Measurements from ENCODE around the gene MBD4.
"Not testable (repeated sequence)": the region's sequence is repeated elsewhere in the genome, so short reads cannot be mapped to it uniquely, and the experiment has no call there.

The MBD4 gene

GRCh38 chr3:129410971-129411370, 28.8 kb downstream of the MBD4 start:
- no peak for DNase-seq (ENCODE audit: low read depth in 2 of 2)

DNA sequence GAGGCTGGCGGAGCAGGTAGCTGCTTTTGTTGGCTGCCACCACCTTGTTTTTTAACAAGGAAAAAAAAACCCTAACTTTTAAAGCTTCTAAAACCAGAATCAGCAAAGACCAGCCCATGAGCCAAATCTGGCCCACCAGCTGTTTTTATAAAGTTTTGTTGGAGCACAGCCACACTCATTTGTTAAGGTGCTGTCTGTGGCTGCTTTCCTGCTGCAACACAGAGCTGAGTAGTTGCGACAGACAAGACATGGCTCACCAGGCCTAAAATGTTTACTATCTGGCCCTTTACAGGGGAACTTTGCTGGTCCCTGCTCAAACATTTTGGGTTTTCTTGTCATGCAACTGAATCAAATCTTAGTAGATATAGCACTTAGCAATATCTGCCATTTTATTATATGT, 30.2 kb downstream of the MBD4 start:
- no peak for DNase-seq (ENCODE audit: low read depth in 2 of 2)

- no peak for DNase-seq (ENCODE audit: low read depth in 2 of 2)
Observed at GRCh38 chr3:129404610-129405009, 35.1 kb downstream of the MBD4 start.

GRCh38 chr3:129404130-129404529, 35.6 kb downstream of the MBD4 start:
- no peak for DNase-seq (ENCODE audit: low read depth in 2 of 2)

DNA sequence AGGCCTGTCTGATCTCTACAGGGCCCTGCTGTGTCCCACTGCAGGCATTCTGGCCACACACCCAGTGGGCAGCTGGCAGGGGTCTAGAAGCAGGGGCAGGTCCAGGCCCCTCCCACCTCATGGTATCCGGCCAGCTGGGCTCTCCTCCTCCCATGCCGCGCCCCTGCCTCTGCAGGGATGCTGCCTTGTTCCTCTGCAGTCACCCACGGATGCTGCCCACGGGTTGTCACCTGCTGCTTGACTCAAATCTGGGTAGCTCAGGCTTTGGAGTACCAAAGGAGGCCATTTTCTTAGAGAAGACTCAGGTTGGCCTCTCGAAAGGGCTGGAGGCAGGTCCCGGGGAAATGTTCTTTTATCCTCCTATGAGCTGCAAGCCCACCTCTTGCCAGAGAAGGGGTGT, 36.3 kb downstream of the MBD4 start:
- no peak for DNase-seq (ENCODE audit: low read depth in 2 of 2)

GRCh38 chr3:129402616-129403015, 37.1 kb downstream of the MBD4 start:
- DNase-seq (ENCODE audit: low read depth in 2 of 2), result no peak

- DNase-seq (ENCODE audit: low read depth in 2 of 2), result no peak
Observed at GRCh38 chr3:129402210-129402609, 37.5 kb downstream of the MBD4 start.

GRCh38 chr3:129399895-129400357, 39.8 kb downstream of the MBD4 start:
- DNase-seq (ENCODE audit: low read depth in 2 of 2), result no peak

GRCh38 chr3:129399145-129399894, 40.4 kb downstream of the MBD4 start:
- peak; percentile 91 for DNase-seq (ENCODE audit: low read depth in 2 of 2)

- no peak for DNase-seq (ENCODE audit: low read depth in 2 of 2)
Observed at GRCh38 chr3:129398803-129399144, 41.0 kb downstream of the MBD4 start.

DNA sequence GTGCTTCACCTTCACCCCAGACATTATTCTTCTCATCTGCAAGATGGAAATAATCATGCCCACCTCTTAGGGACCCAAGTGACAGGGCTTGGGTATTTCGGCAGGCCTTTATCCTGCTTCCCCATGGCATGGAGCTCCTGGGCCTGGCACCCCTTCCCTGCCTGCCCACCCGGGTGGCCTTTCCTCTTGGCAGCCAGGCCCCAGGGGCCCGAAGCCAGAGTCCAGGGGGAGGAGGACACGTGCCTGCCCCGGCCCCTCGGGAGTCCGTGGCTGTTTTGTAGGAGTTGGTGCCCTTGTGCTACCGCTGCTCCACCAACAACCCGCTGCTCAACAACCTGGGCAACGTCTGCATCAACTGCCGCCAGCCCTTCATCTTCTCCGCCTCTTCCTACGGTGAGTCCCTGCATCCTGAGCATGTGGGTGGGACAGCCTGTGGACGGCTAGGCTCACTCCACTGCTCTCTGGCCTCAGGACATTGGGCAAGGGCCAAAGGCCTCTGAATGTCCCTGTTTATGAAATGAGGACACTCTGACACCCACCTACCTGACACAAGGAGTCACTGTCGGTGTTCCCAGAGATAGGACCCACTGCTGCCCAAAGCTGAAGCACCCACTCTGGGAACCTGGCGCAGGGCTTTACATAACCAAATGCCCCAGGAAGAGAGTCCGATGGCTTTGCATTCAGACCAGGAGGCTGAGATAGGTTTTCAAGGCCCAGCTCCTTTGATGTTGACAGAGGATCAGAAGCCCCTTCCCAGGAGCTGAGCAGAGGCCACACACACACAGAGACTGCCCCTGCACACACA, 45.8 kb downstream of the MBD4 start:
- not testable (repeated sequence) for DNase-seq (ENCODE audit: low read depth in 2 of 2)

- DNase-seq (ENCODE audit: low read depth in 2 of 2), result no peak
Observed at GRCh38 chr3:129393271-129393670, 46.5 kb downstream of the MBD4 start.

GRCh38 chr3:129392106-129392887, 47.5 kb downstream of the MBD4 start:
- DNase-seq (ENCODE audit: low read depth in 2 of 2), result not testable (repeated sequence)

DNA sequence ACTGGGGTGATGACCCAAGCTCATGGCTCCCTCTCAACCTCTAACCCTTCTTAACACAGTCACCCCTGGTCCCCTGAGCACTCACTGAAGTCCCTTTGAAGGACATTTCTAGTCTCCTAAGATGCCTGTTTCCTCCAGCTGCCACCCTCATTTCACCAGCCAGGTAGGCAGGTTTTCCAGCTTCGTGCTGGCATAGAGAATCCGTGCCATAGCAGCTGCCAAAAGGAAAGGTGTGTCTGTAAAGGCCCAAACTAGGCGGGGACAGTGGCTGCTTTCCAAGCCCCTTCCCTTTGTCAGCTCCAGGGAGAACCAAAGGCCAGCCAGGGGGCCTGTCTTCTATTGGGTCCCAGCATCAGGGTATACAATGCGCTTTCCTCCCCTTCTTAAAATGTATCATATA, 48.2 kb downstream of the MBD4 start:
- not testable (repeated sequence) for DNase-seq (ENCODE audit: low read depth in 2 of 2)

GRCh38 chr3:129389572-129389937, 50.2 kb downstream of the MBD4 start:
- no peak for DNase-seq (ENCODE audit: low read depth in 2 of 2)

DNA sequence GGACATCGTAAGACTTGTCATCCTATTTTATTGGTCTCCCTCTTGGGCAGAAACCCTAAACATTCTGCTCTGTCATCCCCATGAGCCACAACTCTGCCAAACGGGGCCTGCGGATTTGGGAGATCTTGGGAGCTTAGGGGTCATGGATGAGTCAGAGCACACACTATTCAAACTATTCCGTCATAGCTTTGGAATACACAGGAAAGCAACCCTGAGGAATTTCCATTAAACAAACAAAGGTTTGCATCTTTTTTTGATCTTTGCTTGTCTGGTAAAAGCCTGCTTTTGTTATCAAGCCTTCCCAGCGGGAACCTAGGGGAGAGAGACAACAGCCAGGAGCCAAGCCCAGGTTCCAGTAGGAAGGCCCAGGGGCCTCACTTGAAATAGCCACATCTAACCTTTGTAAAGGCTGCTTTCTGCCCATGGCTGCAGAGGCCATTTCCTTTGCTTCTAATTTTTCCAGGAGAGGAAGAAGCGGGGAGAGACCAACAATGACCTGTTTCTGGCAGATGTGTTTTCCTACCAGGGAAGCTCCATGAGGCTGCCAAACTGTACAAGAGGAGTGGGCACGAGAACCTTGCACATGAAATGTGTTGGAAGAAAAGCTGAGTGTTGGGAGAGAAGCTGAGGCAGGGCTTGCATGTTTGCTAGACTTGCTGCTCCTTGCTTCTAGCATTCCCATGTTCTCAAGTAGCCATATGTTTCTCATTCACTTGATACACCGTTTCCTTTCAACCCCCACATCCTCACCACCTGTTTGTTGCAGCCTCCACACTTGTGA, 50.8 kb downstream of the MBD4 start:
- peak in 1 of 2 experiments; percentile 18 for DNase-seq (ENCODE audit: low read depth in 2 of 2)

DNA sequence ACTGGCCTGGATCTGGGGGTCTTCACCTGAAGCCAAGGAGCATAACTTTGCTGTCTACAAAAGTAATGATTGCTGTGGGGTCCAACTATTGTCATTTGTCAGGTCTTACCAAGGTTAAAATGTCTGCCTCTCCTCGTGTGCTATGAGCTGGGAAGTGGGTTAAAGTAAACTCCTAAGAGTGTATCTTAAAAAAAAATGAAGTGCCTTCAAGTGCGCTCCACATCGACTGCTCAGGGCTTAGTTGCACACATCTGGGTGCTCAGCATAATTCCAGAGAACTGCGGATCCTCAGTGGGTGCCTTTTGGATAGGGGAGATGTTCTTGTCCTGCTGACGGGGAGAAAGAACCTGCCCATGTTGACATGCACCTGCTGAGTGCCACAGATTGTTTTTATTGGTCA, 52.3 kb downstream of the MBD4 start:
- no peak for DNase-seq (ENCODE audit: low read depth in 2 of 2)

DNA sequence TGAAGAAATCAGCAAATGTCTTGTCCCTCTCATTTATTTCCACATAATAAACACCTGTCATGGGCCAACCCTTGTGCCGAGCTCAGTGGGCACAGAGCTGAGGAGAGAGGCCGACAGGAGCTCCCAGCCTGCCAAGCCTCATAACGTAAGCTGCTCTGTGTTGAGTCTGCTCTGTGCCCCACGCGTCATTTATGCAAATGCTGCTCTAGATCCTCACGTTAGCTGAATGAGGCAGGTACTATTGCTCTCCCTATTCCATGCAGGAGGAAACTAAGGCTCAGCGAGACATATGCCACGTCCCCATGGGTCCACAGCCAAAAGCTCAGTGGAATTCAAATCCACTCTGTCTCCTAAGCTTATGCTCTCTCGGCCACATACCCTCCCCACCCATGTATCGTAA, 52.8 kb downstream of the MBD4 start:
- no peak for DNase-seq (ENCODE audit: low read depth in 2 of 2)

DNA sequence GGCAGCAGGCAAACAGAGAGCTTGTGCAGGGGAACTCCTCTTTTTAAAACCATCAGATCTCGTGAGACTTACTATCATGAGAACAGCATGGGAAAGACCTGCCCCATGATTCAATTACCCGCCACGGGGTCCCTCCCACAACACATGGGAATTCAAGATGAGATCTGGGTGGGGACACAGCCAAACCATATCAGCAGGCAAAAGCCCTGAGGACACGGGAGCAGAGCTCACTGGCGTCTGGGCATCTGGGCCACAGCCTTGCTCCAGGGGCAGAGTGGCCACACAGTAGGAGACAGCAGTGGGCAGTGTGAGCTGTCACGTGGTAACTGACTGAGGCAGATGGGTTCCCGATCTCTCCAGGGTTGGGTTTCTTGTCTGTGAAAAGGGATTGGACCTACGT, 54.2 kb downstream of the MBD4 start:
- DNase-seq (ENCODE audit: low read depth in 2 of 2), result not testable (repeated sequence)

GRCh38 chr3:129384594-129385323, 55.0 kb downstream of the MBD4 start:
- DNase-seq (ENCODE audit: low read depth in 2 of 2), result no peak

GRCh38 chr3:129384103-129384502, 55.6 kb downstream of the MBD4 start:
- DNase-seq (ENCODE audit: low read depth in 2 of 2), result not testable (repeated sequence)
